SK-N-MC (cell line): Measurements from ENCODE around the gene CCDC87.

Source experiments
- EZH2 ChIP-seq: fragments of 200-600 bp; sonication (generic); IDR thresholded peaks from one replicate; pipeline ENCODE4 v1.6.1; 2017; ENCODE audit warnings: antibody characterized with exemption
- FOXP2 ChIP-seq: optimal IDR thresholded peaks from 2 replicates; pipeline ENCODE3; 2011; ENCODE audit warnings: mild to moderate bottlenecking, moderate library complexity; ENCODE audit not compliant: insufficient read depth; ENCODE audit errors: extremely low read length, control extremely low read depth
- POLR2AphosphoS5 ChIP-seq: IDR thresholded peaks from 2 replicates; pipeline ENCODE4 v1.6.1; 2012; ENCODE audit warnings: mild to moderate bottlenecking, low read depth, low read length, borderline replicate concordance

- TF ChIP-seq EZH2 (no peak), FOXP2 (no peak), POLR2AphosphoS5 (no peak)
Observed at GRCh38 chr11:66567787-66568123, 25.1 kb downstream of the CCDC87 start.
